ENCODE results near the gene DSPP. TPM values are rescaled to one million over a fixed set of nuclear protein-coding genes. Genes with fewer than 3 reads are reported as not detected.
A peak's percentile ranks its signal among the peaks of the same experiment; 100 is the strongest.

Gene DSPP
- total and polyA plus RNA-seq, 2 of the 4 experiments (the other 2 are of a cell fraction) = not detected

DNA sequence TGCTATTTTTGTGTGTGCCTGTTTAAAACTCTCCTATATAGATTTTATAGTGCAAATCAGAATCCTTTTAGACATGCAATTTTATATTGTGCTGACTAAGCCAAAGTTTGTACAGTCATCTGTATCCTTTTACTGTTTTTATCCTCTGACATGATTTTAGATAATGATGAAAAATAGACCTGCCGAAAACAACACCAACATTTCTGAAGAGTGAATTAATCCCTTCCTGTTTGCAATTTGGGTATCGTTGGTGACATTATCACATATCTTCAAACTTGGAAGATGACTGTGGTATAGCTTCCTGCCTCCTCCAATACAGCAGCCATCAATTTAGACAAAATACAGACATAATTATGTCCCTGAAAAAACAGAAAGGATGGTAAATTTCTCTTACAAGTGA is 28.9 kb upstream of the DSPP start:
- no peak overlapping the region for H2AK5ac ChIP-seq (ENCODE audit: low read depth, low read length)
- no peak overlapping the region for H3K23ac ChIP-seq (ENCODE audit: low read depth, low read length)
- dilution Hi-C loops (cut with HindIII; ENCODE audit: low sequenced_read_pairs, unreplicated experiment) (no loop called here), intact Hi-C loops (cut with micrococcal nuclease) (no loop called here), in situ Hi-C loops (cut with MboI; ENCODE audit: low sequenced_read_pairs) (no loop called here)
- H3K9ac ChIP-seq (ENCODE audit: low read depth, low read length) = no peak overlapping the region
- BruUV-seq (replicated peaks) = no TSS peak
- no peak overlapping the region for H2BK120ac ChIP-seq (ENCODE audit: low read depth, low read length)
- H3K36me3 ChIP-seq (ENCODE audit: control insufficient read depth, insufficient read depth, low read length) = no peaks in the 10 kb centered on the region
- H2BK5ac ChIP-seq (ENCODE audit: low read depth, low read length, poor library complexity, severe bottlenecking) = no peak overlapping the region
- no peaks in the 10 kb centered on the region for H3K9me1 ChIP-seq (ENCODE audit: insufficient read depth, low read length)
- TF ChIP-seq MAZ (IDR thresholded peaks at IDR 0.05; ENCODE audit: borderline replicate concordance, low read depth, low read length) = no peak
- peak; percentile 76 for TF ChIP-seq MAFK (IDR thresholded peaks at IDR 0.05; ENCODE audit: low read depth, low read length)
- no peak for TF ChIP-seq RAD21 (IDR thresholded peaks at IDR 0.05; ENCODE audit: low read length)
- TF ChIP-seq, protein P1, sequence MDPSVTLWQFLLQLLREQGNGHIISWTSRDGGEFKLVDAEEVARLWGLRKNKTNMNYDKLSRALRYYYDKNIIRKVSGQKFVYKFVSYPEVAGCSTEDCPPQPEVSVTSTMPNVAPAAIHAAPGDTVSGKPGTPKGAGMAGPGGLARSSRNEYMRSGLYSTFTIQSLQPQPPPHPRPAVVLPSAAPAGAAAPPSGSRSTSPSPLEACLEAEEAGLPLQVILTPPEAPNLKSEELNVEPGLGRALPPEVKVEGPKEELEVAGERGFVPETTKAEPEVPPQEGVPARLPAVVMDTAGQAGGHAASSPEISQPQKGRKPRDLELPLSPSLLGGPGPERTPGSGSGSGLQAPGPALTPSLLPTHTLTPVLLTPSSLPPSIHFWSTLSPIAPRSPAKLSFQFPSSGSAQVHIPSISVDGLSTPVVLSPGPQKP (IDR thresholded peaks at IDR 0.05; ENCODE audit: borderline replicate concordance, low read depth, low read length) = no peak
- no peak for TF ChIP-seq NFE2L2 (IDR thresholded peaks at IDR 0.05; ENCODE audit: low read depth, low read length)
- ATAC-seq (ENCODE audit: low read depth) = no peak
- H3K27me3 ChIP-seq (ENCODE audit: control insufficient read depth, insufficient read depth, low read length) = no peaks in the 10 kb centered on the region
- H3K14ac ChIP-seq (replicated peaks; ENCODE audit: low read depth, low read length) = no peak overlapping the region
- no peak overlapping the region for H2AK9ac ChIP-seq (replicated peaks; ENCODE audit: low read depth, low read length, poor library complexity)
- no peaks in the 10 kb centered on the region for H3K79me1 ChIP-seq (ENCODE audit: low read depth in 1 of 2, low read length in 2 of 2)
- H4K8ac ChIP-seq (ENCODE audit: low read depth in 2 of 2, low read length in 2 of 2) = no peak overlapping the region
- no peak overlapping the region for H2BK20ac ChIP-seq (ENCODE audit: low read depth, low read length)
- H3K9me3 ChIP-seq (ENCODE audit: control insufficient read depth, insufficient read depth, low read length) = no peaks in the 10 kb centered on the region
- ChIA-PET POLR2A (ENCODE audit: unreplicated experiment) (no interaction called here), CTCF (interaction anchor here (0.7 kb wide), 1 partner anchor 20 kb away, joined by 3 read pairs; no protein-coding TSS in a partner anchor)
- no peaks in the 10 kb centered on the region for H3K4me1 ChIP-seq (ENCODE audit: control insufficient read depth, insufficient read depth, low read length)
- no peak for DNase-seq
- H4K20me1 ChIP-seq (ENCODE audit: insufficient read depth, low read length) = no peaks in the 10 kb centered on the region
- WGBS, 2 experiments (ENCODE audit: extremely low coverage in 2 of 2, insufficient read length in 1 of 2) = no CpG with 5 or more reads among the region's 2 CpGs
- no peak overlapping the region for H4K5ac ChIP-seq (ENCODE audit: low read depth, low read length)
- H4K91ac ChIP-seq (ENCODE audit: insufficient read depth, low read depth, low read length) = no peak overlapping the region
- H3K4me2 ChIP-seq (ENCODE audit: low read depth, low read length) = no peak overlapping the region
- H2AFZ ChIP-seq (replicated peaks; ENCODE audit: low read length, poor library complexity) = no peak overlapping the region
- no peak overlapping the region for H2BK15ac ChIP-seq (ENCODE audit: low read depth, low read length)
- no peak overlapping the region for H3K27ac ChIP-seq (ENCODE audit: insufficient read depth, low read length)
- no peak overlapping the region for H3K56ac ChIP-seq (ENCODE audit: extremely low read depth, insufficient read depth, low read length)
- no peak overlapping the region for H3K4me3 ChIP-seq (ENCODE audit: insufficient read depth, low read depth, low read length)
- H3K4ac ChIP-seq (ENCODE audit: low read depth, low read length) = no peak overlapping the region
- H3K18ac ChIP-seq (ENCODE audit: low read depth, low read length) = no peak overlapping the region
